Loucy (cell line): ENCODE data around the gene ECM2.

Experiments used
- CTCF ChIP-seq: fragments of 200-600 bp; sonication (generic); conservative IDR thresholded peaks from 2 replicates; pipeline ENCODE4 v1.5.1; 2014; ENCODE audit warnings: mild to moderate bottlenecking, antibody characterized with exemption, low read length
- EZH2phosphoT487 ChIP-seq: fragments of 200-600 bp; IDR thresholded peaks from 2 replicates; pipeline ENCODE4 v1.6.1; 2018; ENCODE audit warnings: antibody characterized with exemption, mild to moderate bottlenecking, moderate library complexity, borderline replicate concordance

GRCh38 chr9:92494856-92495255 is 40.9 kb downstream of the ECM2 start:
- TF ChIP-seq CTCF (no peak), EZH2phosphoT487 (no peak)
